Tibial nerve (tissue), 3 donors: ENCODE measurements around the gene GLE1.

Experiments used
- POLR2A ChIP-seq, 2 donors: fragments of 450-650 bp; IDR thresholded peaks; one replicate each; pipeline ENCODE4 v1.6.1; 2017; ENCODE audit warnings: antibody characterized with exemption in 2 of 2, mild to moderate bottlenecking in 2 of 2, moderate library complexity in 2 of 2
- TF ChIP-seq, protein P1 (sequence below), 5 experiments: fragments of 200-600 bp in 3 of 5; fragments of 450-650 bp in 2 of 5; sonication (generic) in 3 of 5; IDR thresholded peaks; one replicate each; pipeline ENCODE4 v1.5.1; 2016 to 2019; ENCODE audit warnings: antibody characterized with exemption in 5 of 5, mild to moderate bottlenecking in 3 of 5, moderate library complexity in 2 of 5

DNA sequence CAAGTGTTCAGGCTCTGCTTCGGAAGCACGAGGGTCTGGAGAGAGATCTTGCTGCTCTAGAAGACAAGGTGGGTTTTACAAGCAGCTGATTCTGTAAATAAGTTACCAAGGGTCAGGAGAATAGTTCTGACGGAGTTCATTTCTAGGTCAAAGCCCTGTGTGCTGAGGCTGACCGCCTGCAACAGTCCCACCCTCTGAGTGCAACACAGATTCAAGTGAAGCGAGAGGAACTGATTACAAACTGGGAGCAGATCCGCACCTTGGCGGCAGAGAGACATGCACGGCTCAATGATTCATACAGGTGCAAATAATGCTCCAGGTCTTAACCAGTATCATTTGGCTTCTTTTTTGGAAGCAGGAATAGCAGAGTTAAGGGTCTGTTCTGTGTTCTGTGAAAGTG, 72.7 kb downstream of the GLE1 start:
- TF ChIP-seq, protein P1, sequence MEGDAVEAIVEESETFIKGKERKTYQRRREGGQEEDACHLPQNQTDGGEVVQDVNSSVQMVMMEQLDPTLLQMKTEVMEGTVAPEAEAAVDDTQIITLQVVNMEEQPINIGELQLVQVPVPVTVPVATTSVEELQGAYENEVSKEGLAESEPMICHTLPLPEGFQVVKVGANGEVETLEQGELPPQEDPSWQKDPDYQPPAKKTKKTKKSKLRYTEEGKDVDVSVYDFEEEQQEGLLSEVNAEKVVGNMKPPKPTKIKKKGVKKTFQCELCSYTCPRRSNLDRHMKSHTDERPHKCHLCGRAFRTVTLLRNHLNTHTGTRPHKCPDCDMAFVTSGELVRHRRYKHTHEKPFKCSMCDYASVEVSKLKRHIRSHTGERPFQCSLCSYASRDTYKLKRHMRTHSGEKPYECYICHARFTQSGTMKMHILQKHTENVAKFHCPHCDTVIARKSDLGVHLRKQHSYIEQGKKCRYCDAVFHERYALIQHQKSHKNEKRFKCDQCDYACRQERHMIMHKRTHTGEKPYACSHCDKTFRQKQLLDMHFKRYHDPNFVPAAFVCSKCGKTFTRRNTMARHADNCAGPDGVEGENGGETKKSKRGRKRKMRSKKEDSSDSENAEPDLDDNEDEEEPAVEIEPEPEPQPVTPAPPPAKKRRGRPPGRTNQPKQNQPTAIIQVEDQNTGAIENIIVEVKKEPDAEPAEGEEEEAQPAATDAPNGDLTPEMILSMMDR (IDR thresholded peaks at IDR 0.05): no peak
- TF ChIP-seq POLR2A (IDR thresholded peaks at IDR 0.05): no peak
